C4-2B (cell line): ENCODE results near the gene MAML3.

Experiments
- ZFX ChIP-seq: fragments of 450-650 bp; IDR thresholded peaks from 2 replicates; pipeline ENCODE4 v1.6.1; 2017
- TF ChIP-seq, protein P1 (sequence below): fragments of 450-650 bp; conservative IDR thresholded peaks from 2 replicates; pipeline ENCODE4 v1.5.1; 2017; ENCODE audit warnings: mild to moderate bottlenecking

- TF ChIP-seq, protein P1, sequence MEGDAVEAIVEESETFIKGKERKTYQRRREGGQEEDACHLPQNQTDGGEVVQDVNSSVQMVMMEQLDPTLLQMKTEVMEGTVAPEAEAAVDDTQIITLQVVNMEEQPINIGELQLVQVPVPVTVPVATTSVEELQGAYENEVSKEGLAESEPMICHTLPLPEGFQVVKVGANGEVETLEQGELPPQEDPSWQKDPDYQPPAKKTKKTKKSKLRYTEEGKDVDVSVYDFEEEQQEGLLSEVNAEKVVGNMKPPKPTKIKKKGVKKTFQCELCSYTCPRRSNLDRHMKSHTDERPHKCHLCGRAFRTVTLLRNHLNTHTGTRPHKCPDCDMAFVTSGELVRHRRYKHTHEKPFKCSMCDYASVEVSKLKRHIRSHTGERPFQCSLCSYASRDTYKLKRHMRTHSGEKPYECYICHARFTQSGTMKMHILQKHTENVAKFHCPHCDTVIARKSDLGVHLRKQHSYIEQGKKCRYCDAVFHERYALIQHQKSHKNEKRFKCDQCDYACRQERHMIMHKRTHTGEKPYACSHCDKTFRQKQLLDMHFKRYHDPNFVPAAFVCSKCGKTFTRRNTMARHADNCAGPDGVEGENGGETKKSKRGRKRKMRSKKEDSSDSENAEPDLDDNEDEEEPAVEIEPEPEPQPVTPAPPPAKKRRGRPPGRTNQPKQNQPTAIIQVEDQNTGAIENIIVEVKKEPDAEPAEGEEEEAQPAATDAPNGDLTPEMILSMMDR: no peak
- no peak for TF ChIP-seq ZFX
These were observed 41.4 kb downstream of the MAML3 start for GRCh38 chr4:140112576-140112975.
